Activated T-helper 1 cell treated with anti-CD3 and anti-CD28 coated beads, Interleukin-2, amount 50 U/mL, for 16 hours (primary cell): ENCODE measurements around the gene SCARF2.
"Not testable (repeated sequence)": the region's sequence is repeated elsewhere in the genome, so short reads cannot be mapped to it uniquely, and the experiment has no call there.

Experiments used
- DNase-seq, 2 donors: peaks; one replicate each; pipeline ENCODE4 v3.0.0-alpha.2; 2020; ENCODE audit warnings: low read depth in 1 of 2, low spot score in 1 of 2

Gene SCARF2

GRCh38 chr22:20413217-20414058 lies 24.2 kb downstream of the SCARF2 start:
- DNase-seq, result no peak

- DNase-seq, result no peak
These were observed 25.0 kb downstream of the SCARF2 start for GRCh38 chr22:20412474-20413216.

GRCh38 chr22:20409385-20409784 lies 28.2 kb downstream of the SCARF2 start:
- not testable (repeated sequence) for DNase-seq

- DNase-seq, result no peak
These were observed 28.7 kb downstream of the SCARF2 start for GRCh38 chr22:20408891-20409290.

- no peak for DNase-seq
These were observed 29.8 kb downstream of the SCARF2 start for GRCh38 chr22:20407829-20408228.

GRCh38 chr22:20406686-20407408 lies 30.8 kb downstream of the SCARF2 start:
- no peak for DNase-seq

GRCh38 chr22:20405931-20406685 lies 31.5 kb downstream of the SCARF2 start:
- no peak for DNase-seq

- DNase-seq, result no peak
These were observed 32.2 kb downstream of the SCARF2 start for GRCh38 chr22:20405291-20405930.

- no peak for DNase-seq
These were observed 32.7 kb downstream of the SCARF2 start for GRCh38 chr22:20404881-20405280.

GRCh38 chr22:20403779-20404140 lies 33.9 kb downstream of the SCARF2 start:
- DNase-seq, result no peak

- no peak for DNase-seq
These were observed 34.5 kb downstream of the SCARF2 start for GRCh38 chr22:20402960-20403778.

GRCh38 chr22:20401376-20402014 lies 36.1 kb downstream of the SCARF2 start:
- DNase-seq, result no peak

- DNase-seq, result no peak
These were observed 36.8 kb downstream of the SCARF2 start for GRCh38 chr22:20400606-20401375.

- no peak for DNase-seq
These were observed 37.6 kb downstream of the SCARF2 start for GRCh38 chr22:20399866-20400605.

GRCh38 chr22:20398420-20398819 lies 39.2 kb downstream of the SCARF2 start:
- no peak for DNase-seq

GRCh38 chr22:20397498-20397897 lies 40.1 kb downstream of the SCARF2 start:
- DNase-seq, result no peak

GRCh38 chr22:20396639-20397038 lies 41.0 kb downstream of the SCARF2 start:
- DNase-seq, result no peak

- DNase-seq, result no peak
These were observed 41.7 kb downstream of the SCARF2 start for GRCh38 chr22:20395907-20396287.
